HG02870 (cell line): ENCODE data around the gene TCERG1L.

Experiments
- ATAC-seq: cut with Tn5 transposase; IDR thresholded peaks from one replicate; pipeline ENCODE4 v1.9.1; 2021; ENCODE audit warnings: mild to moderate bottlenecking, moderate library complexity; ENCODE audit not compliant: unreplicated experiment

TCERG1L gene

GRCh38 chr10:131211965-131212619 lies 99.4 kb downstream of the TCERG1L start:
- ATAC-seq: no peak

- no peak for ATAC-seq
These were observed 100.0 kb downstream of the TCERG1L start for GRCh38 chr10:131211559-131211958.

DNA sequence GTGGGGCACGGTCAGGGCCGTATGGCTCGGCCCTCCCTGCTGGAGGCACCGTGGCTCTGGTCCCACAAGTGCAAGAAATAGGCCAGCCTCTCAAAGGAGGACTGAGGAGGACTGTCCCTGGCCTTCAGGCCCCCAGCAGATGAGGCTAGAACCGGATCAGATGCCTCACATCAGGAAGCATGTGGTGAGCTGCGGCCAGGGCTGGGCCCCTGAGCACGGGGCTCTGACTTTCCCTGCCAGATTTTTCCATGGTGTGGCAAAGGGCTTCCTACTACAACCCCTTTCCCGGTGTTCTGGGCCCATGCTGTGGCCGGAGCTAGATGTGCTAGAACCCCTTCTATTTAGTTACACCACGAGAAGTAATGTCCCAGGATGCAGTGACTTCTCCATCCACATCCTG lies 100.4 kb downstream of the TCERG1L start:
- ATAC-seq: no peak

DNA sequence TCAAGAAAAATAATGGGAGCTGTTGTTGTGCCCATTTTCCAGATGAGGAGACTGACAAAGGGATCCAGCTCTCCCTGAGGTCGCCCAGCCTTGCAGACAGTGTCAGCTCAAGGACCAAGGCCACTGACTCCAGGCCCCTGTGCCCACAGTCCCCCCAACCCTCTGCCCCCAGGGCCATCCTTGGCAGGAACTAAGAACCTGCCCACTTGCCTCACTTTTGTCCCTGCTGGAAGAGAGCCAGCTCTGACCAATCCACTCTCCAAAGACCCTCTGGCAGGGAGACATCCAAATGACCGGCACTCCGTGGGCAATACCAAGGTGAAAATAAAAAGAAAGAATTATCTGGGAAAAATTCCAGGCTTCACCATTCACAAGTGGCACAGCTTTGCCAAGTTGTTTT lies 101.3 kb downstream of the TCERG1L start:
- no peak for ATAC-seq

DNA sequence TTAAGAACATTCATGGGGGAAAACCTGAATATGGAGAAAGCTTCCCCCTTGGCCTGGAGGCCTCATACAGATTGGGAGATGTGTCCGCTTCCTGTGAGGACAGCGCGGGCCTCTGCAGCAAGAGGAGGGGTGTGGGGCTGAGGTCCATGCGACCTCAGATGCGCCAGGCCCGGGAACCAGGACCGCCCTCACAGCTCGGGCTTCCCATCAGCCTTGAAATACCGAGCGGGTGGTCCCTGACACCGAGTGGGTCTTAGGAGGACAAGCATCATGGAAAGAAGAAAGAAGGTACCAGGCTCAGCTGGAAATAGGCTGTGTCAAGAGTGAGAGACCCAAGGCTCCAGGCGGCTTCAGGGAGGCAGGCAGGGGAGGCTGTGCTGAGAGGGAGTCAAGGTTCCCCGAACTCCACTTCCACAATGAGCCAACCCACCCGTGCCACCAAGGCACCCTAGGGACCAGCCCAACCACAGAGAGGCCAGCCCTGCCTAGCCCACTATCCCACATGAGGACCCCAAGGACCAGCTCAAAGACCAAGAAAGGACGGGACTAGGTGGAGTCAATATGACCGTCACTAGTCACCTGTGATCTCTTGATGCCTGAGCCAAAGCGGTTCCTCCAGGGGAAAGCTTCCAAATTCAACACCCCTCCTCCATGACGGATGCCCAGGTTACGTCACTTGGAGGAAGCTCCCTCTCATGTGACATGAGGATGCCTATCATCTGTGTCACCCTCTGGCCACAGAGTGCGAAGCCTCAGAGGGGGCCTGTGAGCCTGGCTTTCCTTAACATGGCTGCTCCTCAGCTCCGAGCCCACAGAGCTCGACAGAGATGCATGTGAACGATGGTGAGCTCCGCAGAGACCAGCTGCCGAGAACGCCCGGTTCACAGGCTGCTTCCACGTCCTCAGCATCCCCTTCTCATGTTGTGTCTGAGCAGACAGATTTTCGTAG lies 103.7 kb downstream of the TCERG1L start:
- no peak for ATAC-seq

DNA sequence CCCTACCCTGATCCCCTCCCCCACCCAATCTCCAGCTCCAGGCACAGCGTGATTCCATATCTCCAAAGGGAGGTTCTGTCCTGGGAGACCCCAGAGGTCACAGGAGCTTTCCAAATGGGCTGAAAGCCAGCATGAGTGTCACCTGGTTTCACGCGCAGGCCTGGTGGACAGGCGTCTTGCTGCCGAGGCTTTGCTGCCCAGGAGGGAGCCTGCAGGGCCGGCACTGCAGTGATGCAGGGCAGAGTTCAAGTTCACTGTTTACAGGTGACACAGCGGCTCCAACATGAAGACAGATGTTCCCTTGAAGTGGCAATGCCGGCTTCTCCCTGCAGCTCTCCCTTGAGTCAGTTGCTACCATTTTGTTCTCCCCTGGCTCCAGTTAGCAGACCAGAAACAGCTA lies 104.3 kb downstream of the TCERG1L start:
- ATAC-seq: no peak

- no peak for ATAC-seq
These were observed 105.2 kb downstream of the TCERG1L start for GRCh38 chr10:131206111-131206995.

DNA sequence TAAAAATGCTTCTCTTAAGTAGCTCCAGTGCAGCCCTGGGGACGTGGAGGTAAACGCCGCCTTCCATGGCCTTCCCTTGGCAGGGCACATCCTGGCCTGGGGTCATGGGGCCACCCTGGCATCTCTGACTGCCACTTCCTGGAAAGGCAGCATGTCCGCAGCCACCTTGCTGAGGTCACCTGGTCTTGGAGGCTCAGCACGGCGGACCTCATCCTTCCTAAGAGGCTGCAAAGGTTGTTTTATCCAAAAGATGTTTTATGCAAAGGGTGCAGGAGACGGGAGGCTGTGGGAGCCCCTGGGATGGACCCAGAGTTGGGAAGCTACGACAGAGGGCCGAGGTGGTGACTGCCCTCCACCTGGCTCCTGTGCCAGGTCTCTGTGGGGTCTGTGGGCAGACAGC lies 106.0 kb downstream of the TCERG1L start:
- no peak for ATAC-seq

GRCh38 chr10:131204406-131205152 lies 106.9 kb downstream of the TCERG1L start:
- ATAC-seq: no peak

GRCh38 chr10:131203456-131204357 lies 107.8 kb downstream of the TCERG1L start:
- ATAC-seq: no peak

GRCh38 chr10:131202990-131203389 lies 108.5 kb downstream of the TCERG1L start:
- no peak for ATAC-seq

- no peak for ATAC-seq
These were observed 109.6 kb downstream of the TCERG1L start for GRCh38 chr10:131201741-131202515.

DNA sequence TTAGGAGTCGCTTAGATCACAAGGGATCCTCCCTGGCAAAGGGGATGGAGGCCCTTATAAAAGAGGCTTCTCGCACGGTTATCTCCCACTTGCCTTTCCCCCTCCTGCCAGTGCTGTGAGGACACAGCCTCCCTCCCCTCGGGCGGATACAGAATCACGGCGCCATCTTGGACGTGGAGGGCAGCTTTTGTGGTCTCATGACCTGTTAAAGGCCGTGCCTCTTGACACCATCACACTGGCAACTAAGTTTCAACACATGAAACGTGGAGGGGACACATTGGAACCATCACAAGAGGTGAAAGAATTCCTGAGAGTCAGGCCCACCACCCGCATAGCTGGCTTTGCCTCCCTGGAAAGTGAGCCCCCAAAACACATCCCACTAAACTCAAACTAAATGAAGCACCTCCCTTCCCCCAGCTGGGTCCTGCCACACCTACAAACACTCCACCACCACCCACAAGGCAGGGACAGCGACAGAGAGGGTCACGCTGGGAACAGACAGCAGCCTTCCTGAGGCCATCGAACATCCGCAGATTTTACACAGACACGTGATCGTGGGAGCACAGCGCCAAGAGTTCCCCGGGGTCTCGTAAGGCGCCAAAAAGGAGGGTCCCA lies 110.6 kb downstream of the TCERG1L start:
- ATAC-seq: no peak

GRCh38 chr10:131199646-131200045 lies 111.9 kb downstream of the TCERG1L start:
- no peak for ATAC-seq

DNA sequence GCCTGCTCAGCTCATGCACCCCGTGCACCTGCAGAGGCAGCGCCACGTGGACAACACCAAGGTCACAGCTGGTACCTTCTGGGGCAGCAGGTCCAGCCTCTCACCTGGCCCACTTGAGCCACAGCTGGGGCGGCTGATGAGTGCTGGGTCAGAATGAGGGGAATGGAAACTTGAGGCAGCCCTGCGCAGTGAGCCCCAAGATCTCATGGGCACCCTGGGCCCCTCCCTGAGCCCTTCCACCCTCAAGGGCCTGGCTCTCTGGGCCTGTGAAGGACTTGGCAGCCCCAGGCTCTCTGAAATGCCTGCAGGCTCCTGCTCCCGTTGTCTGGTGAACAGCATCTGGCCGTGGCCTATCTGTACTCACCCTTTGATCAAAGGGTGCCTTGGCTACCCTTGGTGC lies 112.7 kb downstream of the TCERG1L start:
- no peak for ATAC-seq

DNA sequence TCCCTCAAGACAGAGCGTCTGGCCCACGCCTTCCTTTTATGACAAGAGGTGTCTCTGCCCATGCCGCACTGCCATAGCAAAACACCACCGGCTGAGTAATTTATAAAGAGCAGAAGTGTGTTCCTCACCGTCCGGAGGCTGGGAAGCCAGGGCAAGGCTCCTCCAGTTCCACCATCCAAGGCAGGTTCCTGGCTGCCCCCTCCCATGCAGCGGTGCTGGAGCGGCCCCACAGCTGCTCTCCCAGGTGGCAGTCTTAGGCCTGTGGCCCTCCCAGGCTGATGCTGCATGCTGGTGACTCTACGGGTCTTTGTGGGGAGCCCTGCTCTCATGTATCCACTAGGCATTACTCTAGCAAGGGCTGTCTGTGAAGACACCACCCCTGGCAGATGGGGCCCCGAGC lies 113.1 kb downstream of the TCERG1L start:
- no peak for ATAC-seq

- no peak for ATAC-seq
These were observed 115.2 kb downstream of the TCERG1L start for GRCh38 chr10:131196176-131196885.
